NCI-H2227 treated with DMSO at 0.1 percent for 48 hours (cell line): Measurements from ENCODE around the gene SF3B3.
"Not testable (repeated sequence)": the region's sequence is repeated elsewhere in the genome, so short reads cannot be mapped to it uniquely, and the experiment has no call there.

Experiments
- DNase-seq: peaks from one replicate; lab custom pipeline; 2025; lab: John Stamatoyannopoulos, UW

Gene SF3B3

GRCh38 chr16:70621864-70622263 lies 98.2 kb downstream of the SF3B3 start:
- DNase-seq, result not testable (repeated sequence)
